Fibroblast of lung (primary cell): Measurements from ENCODE around the gene BCKDHB. TPM values are rescaled to one million over a fixed set of nuclear protein-coding genes. Genes with fewer than 3 reads are reported as not detected.

Experiments used
- DNase-seq, 2 donors: peaks; one replicate each; pipeline versions ENCODE4 v3.0.0 to v3.0.0-alpha.2; 2010; ENCODE audit warnings: low read depth in 2 of 2
- H2AFZ ChIP-seq: 2 replicates; pipeline ENCODE4 v1.5.1; 2012; ENCODE audit warnings: low read length, control low read depth, inconsistent platforms
- H3K27ac ChIP-seq: 2 replicates; pipeline ENCODE4 v1.5.1; 2011; ENCODE audit warnings: low read length, control low read depth; ENCODE audit not compliant: insufficient read depth
- H3K27me3 ChIP-seq: 2 replicates; pipeline ENCODE4 v1.5.1; 2011; ENCODE audit warnings: mild to moderate bottlenecking, low read length; ENCODE audit not compliant: control insufficient read depth, insufficient read depth
- H3K36me3 ChIP-seq: 2 replicates; pipeline ENCODE4 v1.5.1; 2011; ENCODE audit warnings: low read length; ENCODE audit not compliant: control insufficient read depth, insufficient read depth
- H3K4me1 ChIP-seq: 2 replicates; pipeline ENCODE4 v1.5.1; 2011; ENCODE audit warnings: low read length; ENCODE audit not compliant: control insufficient read depth, insufficient read depth; ENCODE audit errors: extremely low read depth
- H3K4me2 ChIP-seq: 2 replicates; pipeline ENCODE4 v1.5.1; 2011; ENCODE audit warnings: low read length, control low read depth; ENCODE audit not compliant: insufficient read depth; ENCODE audit errors: extremely low read depth
- H3K4me3 ChIP-seq, 4 experiments: fragments of 200-600 bp in 1 of 4; sonication (generic) in 1 of 4; replicated peaks in 1 of 4; 2 replicates each; pipeline ENCODE4 v1.5.1; 2011 to 2016; ENCODE audit warnings: low read length in 4 of 4, low read depth in 3 of 4, mild to moderate bottlenecking in 3 of 4, control low read depth in 2 of 4, inconsistent platforms in 1 of 4, mixed read lengths in 1 of 4; ENCODE audit not compliant: insufficient read depth in 1 of 4; ENCODE audit errors: control extremely low read depth in 1 of 4
- H3K79me2 ChIP-seq: 2 replicates; pipeline ENCODE4 v1.5.1; 2012; ENCODE audit warnings: mild to moderate bottlenecking, low read length, inconsistent platforms; ENCODE audit not compliant: control insufficient read depth, insufficient read depth
- H3K9ac ChIP-seq: 2 replicates; pipeline ENCODE4 v1.5.1; 2011; ENCODE audit warnings: mild to moderate bottlenecking, low read length, control low read depth; ENCODE audit not compliant: insufficient read depth
- H3K9me3 ChIP-seq: 2 replicates; pipeline ENCODE4 v1.5.1; 2012; ENCODE audit warnings: low read depth, low read length; ENCODE audit not compliant: control insufficient read depth, insufficient read depth
- H4K20me1 ChIP-seq: 2 replicates; pipeline ENCODE4 v1.5.1; 2011; ENCODE audit warnings: low read length; ENCODE audit not compliant: control insufficient read depth, insufficient read depth; ENCODE audit errors: extremely low read depth
- CTCF ChIP-seq, 2 donors: IDR thresholded peaks in 1 of 2; conservative IDR thresholded peaks in 1 of 2; 1 replicate in 1 of 2; 2 replicates in 1 of 2; pipeline ENCODE4 v1.5.1; 2011 to 2012; ENCODE audit warnings: low read length in 2 of 2, control low read depth in 1 of 2, inconsistent platforms in 1 of 2, low read depth in 1 of 2, mild to moderate bottlenecking in 1 of 2
- EZH2 ChIP-seq: IDR thresholded peaks from 2 replicates; pipeline ENCODE4 v1.5.1; 2012; ENCODE audit warnings: low read length, control low read depth, mild to moderate bottlenecking; ENCODE audit errors: missing control alignments
- polyA plus RNA-seq, 2 donors: library from polyadenylated mRNA; depleted of rRNA in 1 of 2; stranded (reverse) in 1 of 2; unstranded in 1 of 2; fragments of >200 nt; gene quantifications; 2 replicates each; pipeline ENCODE4 v1.2.1, GENCODE V29; 2011 to 2012; ENCODE audit warnings: missing spikeins in 1 of 2
- total RNA-seq: library from RNA; depleted of rRNA; stranded (reverse); fragments of >200 nt; gene quantifications from 2 replicates; pipeline ENCODE4 v1.2.1, GENCODE V29; 2014

Gene BCKDHB
- total and polyA plus RNA-seq, 2 donors (not counting 1 experiment from before 2014, with no cell fraction given), result 8.3 to 16.2 TPM

- Histone ChIP-seq H3K79me2 (no peaks in the 10 kb centered on the region), H4K20me1 (no peaks in the 10 kb centered on the region), H3K4me3 (no peak overlapping the region), H3K9ac (no peak overlapping the region), H3K9me3 (no peaks in the 10 kb centered on the region), H3K4me1 (peaks cover 7% of the 10 kb centered on the region), H3K27me3 (no peaks in the 10 kb centered on the region), H3K27ac (no peak overlapping the region), H2AFZ (no peak overlapping the region), H3K4me2 (no peak overlapping the region), H3K36me3 (no peaks in the 10 kb centered on the region)
- TF ChIP-seq EZH2, result no peak
- TF ChIP-seq CTCF (conservative IDR thresholded peaks at IDR 0.05 in 1 of 2, IDR thresholded peaks at IDR 0.05 in 1 of 2; ENCODE audit: low read depth in 1 of 2, low read length in 2 of 2), result no peak
- DNase-seq, result no peak
Measured at GRCh38 chr6:80179695-80180094, 73.2 kb downstream of the BCKDHB start.

- Histone ChIP-seq H3K4me2 (peak overlapping the region; percentile 54), H3K9ac (no peak overlapping the region), H3K79me2 (no peaks in the 10 kb centered on the region), H3K27ac (no peak overlapping the region), H3K4me3 (no peak overlapping the region), H4K20me1 (no peaks in the 10 kb centered on the region), H3K4me1 (peaks cover 7% of the 10 kb centered on the region), H2AFZ (no peak overlapping the region), H3K36me3 (no peaks in the 10 kb centered on the region), H3K9me3 (no peaks in the 10 kb centered on the region), H3K27me3 (no peaks in the 10 kb centered on the region)
- DNase-seq, result peak in 1 of 2 donors; percentile 17
- no peak for TF ChIP-seq EZH2
- TF ChIP-seq CTCF (conservative IDR thresholded peaks at IDR 0.05 in 1 of 2, IDR thresholded peaks at IDR 0.05 in 1 of 2; ENCODE audit: low read depth in 1 of 2, low read length in 2 of 2), result no peak
Measured at GRCh38 chr6:80181352-80182081, 75.0 kb downstream of the BCKDHB start.

GRCh38 chr6:80182308-80182707 lies 75.8 kb downstream of the BCKDHB start:
- peaks cover 7% of the 10 kb centered on the region for H3K4me1 ChIP-seq
- H3K4me2 ChIP-seq, result peak overlapping the region; percentile 54
- no peaks in the 10 kb centered on the region for H3K9me3 ChIP-seq
- no peaks in the 10 kb centered on the region for H3K27me3 ChIP-seq
- H3K27ac ChIP-seq, result no peak overlapping the region
- peak overlapping the region in 1 of 4 experiments; percentile 3 for H3K4me3 ChIP-seq
- no peak overlapping the region for H3K9ac ChIP-seq
- DNase-seq, result peak; percentile 67 to 71
- no peak overlapping the region for H2AFZ ChIP-seq
- H3K36me3 ChIP-seq, result no peaks in the 10 kb centered on the region
- no peak for TF ChIP-seq CTCF (conservative IDR thresholded peaks at IDR 0.05 in 1 of 2, IDR thresholded peaks at IDR 0.05 in 1 of 2; ENCODE audit: low read depth in 1 of 2, low read length in 2 of 2)
- TF ChIP-seq EZH2, result no peak
- no peaks in the 10 kb centered on the region for H3K79me2 ChIP-seq
- H4K20me1 ChIP-seq, result no peaks in the 10 kb centered on the region
